Hepatocyte (in vitro differentiated cells): ENCODE data around the gene UBE2QL1. TPM values are rescaled to one million over a fixed set of nuclear protein-coding genes. Genes with fewer than 3 reads are reported as not detected.

Experiments used
- DNase-seq: peaks from one replicate; pipeline ENCODE4 v3.0.0-alpha.2; 2016; ENCODE audit warnings: low spot score
- H2AFZ ChIP-seq: fragments of 200-600 bp; sonication (generic); 2 replicates; pipeline ENCODE4 v1.6.0; 2016; ENCODE audit warnings: antibody characterized with exemption, mild to moderate bottlenecking
- H3K27ac ChIP-seq: fragments of 200-600 bp; sonication (generic); 2 replicates; pipeline ENCODE4 v1.5.1; 2016; ENCODE audit warnings: mild to moderate bottlenecking
- H3K27me3 ChIP-seq: fragments of 200-600 bp; sonication (generic); 2 replicates; pipeline ENCODE4 v1.6.1; 2016
- H3K36me3 ChIP-seq: fragments of 200-600 bp; sonication (generic); replicated peaks from 2 replicates; pipeline ENCODE4 v1.5.1; 2016; ENCODE audit warnings: low read depth; ENCODE audit not compliant: insufficient read depth
- H3K4me1 ChIP-seq: fragments of 200-600 bp; sonication (generic); 2 replicates; pipeline ENCODE4 v1.5.1; 2016; ENCODE audit warnings: mild to moderate bottlenecking, moderate library complexity; ENCODE audit not compliant: insufficient read depth
- H3K4me2 ChIP-seq: fragments of 200-600 bp; sonication (generic); 2 replicates; pipeline ENCODE4 v1.6.0; 2016
- H3K4me3 ChIP-seq: fragments of 200-600 bp; sonication (generic); 2 replicates; pipeline ENCODE4 v1.5.1; 2016; ENCODE audit warnings: mild to moderate bottlenecking
- H3K79me2 ChIP-seq: fragments of 200-600 bp; sonication (generic); 2 replicates; pipeline ENCODE4 v1.6.0; 2017; ENCODE audit warnings: mild to moderate bottlenecking
- H3K9me2 ChIP-seq: fragments of 200-600 bp; sonication (generic); replicated peaks from 2 replicates; pipeline ENCODE4 v1.6.0; 2017; ENCODE audit warnings: mild to moderate bottlenecking; ENCODE audit not compliant: insufficient read depth
- H3K9me3 ChIP-seq: fragments of 200-600 bp; sonication (generic); 2 replicates; pipeline ENCODE4 v1.5.1; 2016; ENCODE audit warnings: low read depth, mild to moderate bottlenecking
- H4K20me1 ChIP-seq: fragments of 200-600 bp; sonication (generic); 2 replicates; pipeline ENCODE4 v1.6.0; 2016; ENCODE audit warnings: mild to moderate bottlenecking; ENCODE audit not compliant: insufficient read depth, poor library complexity, severe bottlenecking
- CTCF ChIP-seq: fragments of 200-600 bp; sonication (generic); IDR thresholded peaks from 2 replicates; pipeline ENCODE4 v1.5.1; 2016; ENCODE audit warnings: antibody characterized with exemption, mild to moderate bottlenecking; ENCODE audit not compliant: poor library complexity
- EZH2 ChIP-seq: fragments of 200-600 bp; sonication (generic); IDR thresholded peaks from 2 replicates; pipeline ENCODE4 v1.6.1; 2016; ENCODE audit warnings: antibody characterized with exemption, mild to moderate bottlenecking, borderline replicate concordance
- EZH2phosphoT487 ChIP-seq: fragments of 200-600 bp; sonication (generic); IDR thresholded peaks from one replicate; pipeline ENCODE4 v1.6.1; 2018; ENCODE audit warnings: antibody characterized with exemption, mild to moderate bottlenecking, low read depth, moderate library complexity; ENCODE audit not compliant: unreplicated experiment, severe bottlenecking
- WGBS: methylation state at CpG from one replicate; pipeline ENCODE4 v1.1.6; 2016; ENCODE audit warnings: low lambda C conversion rate; ENCODE audit errors: missing lambda C conversion rate; 5-methylcytosine and 5-hydroxymethylcytosine counted together
- polyA plus RNA-seq: library from polyadenylated mRNA; unstranded; fragments of >200 nt; fragmentation: Nextera tagmentation; extraction: Ambion mirVana; gene quantifications from 2 replicates; pipeline ENCODE4 v1.2.1, GENCODE V29; 2016
- total RNA-seq: library from RNA; depleted of rRNA; stranded (reverse); fragments of >200 nt; gene quantifications from 2 replicates; pipeline ENCODE4 v1.2.3, GENCODE V29; 2014

UBE2QL1 gene
- total and polyA plus RNA-seq, 2 experiments from 2014 or later: 0.17 TPM; not detected in 1

DNA sequence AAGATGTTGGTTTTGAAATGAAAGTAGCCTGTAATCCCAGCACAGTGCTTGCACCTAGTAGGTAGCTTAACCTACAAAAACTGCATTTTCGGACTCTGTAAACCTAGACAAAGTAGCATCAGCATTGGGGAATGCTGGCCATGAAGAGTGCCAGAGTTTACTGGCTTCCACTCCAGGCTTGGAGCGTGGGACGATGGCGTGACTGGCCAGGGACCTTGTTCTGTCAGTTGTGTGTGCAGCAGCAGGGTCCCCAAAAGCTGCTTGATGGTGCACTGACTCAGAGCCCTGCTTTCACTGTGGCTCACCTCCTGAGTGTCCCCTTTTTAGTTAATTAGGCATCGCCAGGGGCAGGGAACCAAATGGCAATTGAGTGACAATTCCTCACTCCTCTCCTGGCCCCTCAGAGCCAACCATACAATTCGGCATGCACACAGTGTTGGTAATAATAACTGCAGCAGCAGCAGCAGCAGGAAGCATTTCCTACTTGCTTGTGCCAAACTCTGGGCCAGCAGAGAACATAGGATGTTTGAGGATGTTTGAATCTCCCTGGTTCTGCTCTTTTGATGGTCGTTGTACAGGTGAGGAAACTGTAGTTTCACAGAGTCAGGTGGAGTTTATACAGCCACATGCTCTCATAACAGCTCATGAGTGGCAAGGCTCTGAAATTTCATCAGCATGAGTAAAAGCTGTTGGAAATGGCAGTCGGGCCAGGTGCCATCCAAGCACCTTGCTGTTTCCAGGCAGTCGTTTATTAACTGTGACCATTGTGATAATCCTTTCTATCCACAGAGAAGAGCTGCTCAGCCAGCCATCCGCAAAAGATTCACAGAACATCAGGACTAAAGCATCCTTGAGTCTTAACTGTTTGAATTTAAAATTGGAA is 4.2 kb downstream of the UBE2QL1 start:
- DNase-seq: no peak
- TF ChIP-seq EZH2phosphoT487 (no peak), EZH2 (no peak), CTCF (no peak)
- H3K9me3 ChIP-seq: no peaks in the 10 kb centered on the region
- H3K4me1 ChIP-seq: no peaks in the 10 kb centered on the region
- H4K20me1 ChIP-seq: no peaks in the 10 kb centered on the region
- no peak overlapping the region for H3K4me3 ChIP-seq
- WGBS: 72% methylated on average over 10 of the region's 10 CpGs
- H3K9me2 ChIP-seq: no peaks in the 10 kb centered on the region
- no peak overlapping the region for H3K27ac ChIP-seq
- H3K36me3 ChIP-seq: no peaks in the 10 kb centered on the region
- no peaks in the 10 kb centered on the region for H3K79me2 ChIP-seq
- H3K4me2 ChIP-seq: no peak overlapping the region
- H3K27me3 ChIP-seq: peaks cover 60% of the 10 kb centered on the region
- no peak overlapping the region for H2AFZ ChIP-seq

DNA sequence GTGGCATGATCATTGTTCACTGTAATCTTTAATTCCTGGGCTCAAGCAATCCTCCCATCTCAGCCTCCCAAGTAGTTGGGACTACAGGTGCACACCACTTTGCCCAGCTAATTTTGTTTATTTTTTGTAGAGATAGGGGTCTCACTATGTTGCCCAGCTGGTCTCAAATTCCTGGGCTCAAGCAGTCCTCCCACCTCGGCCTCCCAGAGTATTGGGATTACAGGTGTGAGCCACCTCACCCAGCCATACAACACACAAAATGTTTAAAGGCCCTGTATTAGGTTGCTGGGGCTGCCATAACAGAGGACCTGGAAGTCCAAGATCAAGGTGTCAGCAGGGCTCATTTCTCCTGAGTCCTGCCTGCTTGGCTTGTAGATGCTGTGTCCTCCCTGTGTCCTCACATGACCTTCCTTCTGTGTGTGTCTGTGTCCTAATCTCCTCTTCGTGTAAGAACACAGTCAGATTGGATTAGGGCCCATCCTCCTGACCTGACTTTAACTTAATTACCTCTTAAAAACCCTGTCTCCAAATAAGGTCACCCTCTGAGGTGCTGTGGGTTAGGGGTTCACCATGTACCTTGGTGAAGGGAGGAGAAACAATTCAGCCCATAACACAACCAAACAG is 5.4 kb downstream of the UBE2QL1 start:
- DNase-seq: no peak
- no peaks in the 10 kb centered on the region for H3K79me2 ChIP-seq
- TF ChIP-seq EZH2: no peak
- no peak for TF ChIP-seq EZH2phosphoT487
- H3K4me2 ChIP-seq: no peak overlapping the region
- H3K36me3 ChIP-seq: no peaks in the 10 kb centered on the region
- H2AFZ ChIP-seq: no peak overlapping the region
- no peaks in the 10 kb centered on the region for H3K4me1 ChIP-seq
- H3K9me2 ChIP-seq: no peaks in the 10 kb centered on the region
- H3K9me3 ChIP-seq: no peaks in the 10 kb centered on the region
- H3K4me3 ChIP-seq: no peak overlapping the region
- no peaks in the 10 kb centered on the region for H4K20me1 ChIP-seq
- peaks cover 56% of the 10 kb centered on the region for H3K27me3 ChIP-seq
- WGBS: 62% methylated on average over 2 of the region's 2 CpGs
- no peak overlapping the region for H3K27ac ChIP-seq

DNA sequence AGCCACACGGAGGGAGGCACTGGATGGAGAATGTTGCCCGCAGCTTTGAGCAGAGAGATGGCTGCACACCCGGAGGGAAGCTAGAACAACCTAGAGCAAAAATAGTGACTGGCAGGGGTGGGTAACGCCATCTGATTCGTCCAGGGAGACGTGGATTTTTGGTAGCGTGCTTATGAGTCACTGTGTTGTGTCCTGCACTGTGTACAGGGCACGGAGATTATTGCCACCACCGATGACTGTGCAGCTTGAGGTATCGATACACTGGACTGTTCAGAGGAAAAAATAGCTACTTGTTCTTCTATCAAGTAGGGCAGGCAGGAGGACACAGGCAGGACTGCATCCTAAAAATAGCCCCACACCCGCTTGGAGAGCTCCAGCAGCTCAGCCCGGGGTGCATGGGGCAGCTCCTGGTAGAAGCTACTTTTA is 6.0 kb downstream of the UBE2QL1 start:
- no peaks in the 10 kb centered on the region for H3K4me1 ChIP-seq

More for the DNA sequence above, 6.0 kb downstream of the UBE2QL1 start:
- H4K20me1 ChIP-seq: no peaks in the 10 kb centered on the region
- no peaks in the 10 kb centered on the region for H3K36me3 ChIP-seq
- TF ChIP-seq EZH2phosphoT487 (no peak), CTCF (no peak), EZH2 (no peak)
- no peak for DNase-seq
- H3K4me2 ChIP-seq: no peak overlapping the region
- no peaks in the 10 kb centered on the region for H3K9me2 ChIP-seq
- no peak overlapping the region for H3K4me3 ChIP-seq
- H3K27me3 ChIP-seq: peaks cover 50% of the 10 kb centered on the region
- H2AFZ ChIP-seq: no peak overlapping the region
- 83% methylated on average over 12 of the region's 12 CpGs for WGBS
- H3K27ac ChIP-seq: no peak overlapping the region
- no peaks in the 10 kb centered on the region for H3K9me3 ChIP-seq
- no peaks in the 10 kb centered on the region for H3K79me2 ChIP-seq
